Panc1 (cell line): Measurements from ENCODE around the gene ARL15. TPM values are rescaled to one million over a fixed set of nuclear protein-coding genes. Genes with fewer than 3 reads are reported as not detected.

Source experiments
- ATAC-seq: fragments of 200-7000 bp; cut with Tn5 transposase; 2 replicates; pipeline ENCODE4 v1.9.1; 2020; ENCODE audit warnings: mild to moderate bottlenecking, moderate library complexity
- BruUV-seq: library from RNA; stranded (reverse); fragments of 400-500 nt; replicated peaks from 2 replicates; lab custom pipeline; 2021; lab: Mats Ljungman, UMichigan
- CTCF ChIA-PET: fragments of 300-600 bp; sonication (Branson Sonifier 250); formaldehyde crosslinking; loops from one replicate; lab custom pipeline; 2022; ENCODE audit warnings: antibody characterized with exemption; lab: Charles Lee
- POLR2A ChIA-PET: fragments of 300-600 bp; sonication (Branson Sonifier 250); formaldehyde crosslinking; loops from one replicate; lab custom pipeline; 2022; ENCODE audit warnings: antibody characterized with exemption; lab: Charles Lee
- DNase-seq: peaks from one replicate; pipeline ENCODE4 v3.0.0-alpha.2; 2010; ENCODE audit warnings: low read depth, low spot score
- H3K27ac ChIP-seq: 2 replicates; pipeline ENCODE4 v1.5.1; 2011; ENCODE audit warnings: mild to moderate bottlenecking, low read length, inconsistent platforms
- H3K27me3 ChIP-seq: fragments of 200-500 bp; sonication (Bioruptor generic); 2 replicates; pipeline ENCODE4 v1.6.0; 2014; ENCODE audit warnings: low read length, inconsistent platforms; ENCODE audit not compliant: control insufficient read depth, insufficient read depth
- H3K36me3 ChIP-seq: fragments of 200-500 bp; sonication (Bioruptor generic); 2 replicates; pipeline ENCODE4 v1.5.1; 2014; ENCODE audit warnings: inconsistent platforms, mild to moderate bottlenecking, low read length, moderate library complexity; ENCODE audit not compliant: control insufficient read depth, insufficient read depth
- H3K4me1 ChIP-seq: 2 replicates; pipeline ENCODE4 v1.5.1; 2011; ENCODE audit warnings: inconsistent platforms, mild to moderate bottlenecking, low read length, moderate library complexity; ENCODE audit not compliant: control insufficient read depth, insufficient read depth
- H3K4me3 ChIP-seq, 2 experiments: 2 replicates each; pipeline ENCODE4 v1.5.1; 2011 to 2012; ENCODE audit warnings: low read depth in 2 of 2, low read length in 2 of 2, mild to moderate bottlenecking in 2 of 2, inconsistent platforms in 1 of 2, moderate library complexity in 1 of 2
- H3K9me3 ChIP-seq: fragments of 200-500 bp; sonication (Bioruptor generic); 2 replicates; pipeline ENCODE4 v1.5.1; 2014; ENCODE audit warnings: low read depth, mild to moderate bottlenecking, inconsistent platforms, low read length, moderate library complexity; ENCODE audit not compliant: control insufficient read depth, insufficient read depth
- POLR2AphosphoS5 ChIP-seq: IDR thresholded peaks from 2 replicates; pipeline ENCODE4 v1.6.1; 2012; ENCODE audit warnings: mild to moderate bottlenecking, low read depth, low read length, moderate library complexity
- SIN3A ChIP-seq: IDR thresholded peaks from 2 replicates; pipeline ENCODE4 v1.6.1; 2012; ENCODE audit warnings: low read depth, mild to moderate bottlenecking, low read length, moderate library complexity, borderline replicate concordance; ENCODE audit not compliant: insufficient read depth
- TCF7L2 ChIP-seq: IDR thresholded peaks from 2 replicates; pipeline ENCODE4 v1.6.1; 2011; ENCODE audit warnings: mild to moderate bottlenecking, low read depth, low read length, inconsistent platforms
- in situ Hi-C: cut with HindIII; loops from 2 replicates; pipeline ENCODE4 v1.10.0; 2016; ENCODE audit warnings: low sequenced_read_pairs, low pct_unique_long_range_greater_than_20kb
- intact Hi-C: fragments of 100-400 bp; cut with micrococcal nuclease; formaldehyde crosslinking; loops from one replicate; pipeline ENCODE4 v1.10.0; 2022; ENCODE audit not compliant: unreplicated experiment
- total RNA-seq: library from RNA; stranded (reverse); gene quantifications from one replicate; pipeline ENCODE4 v1.2.1, GENCODE V29; 2021; ENCODE audit not compliant: unreplicated experiment
- TF ChIP-seq, protein P1 (sequence below): fragments of 450-650 bp; IDR thresholded peaks from 2 replicates; pipeline ENCODE4 v1.5.1; 2017; ENCODE audit warnings: mild to moderate bottlenecking
- TF ChIP-seq, protein P2 (sequence below), 2 experiments: IDR thresholded peaks; 2 replicates each; pipeline ENCODE4 v1.6.1; 2011 to 2012; ENCODE audit warnings: low read depth in 2 of 2, control low read depth in 1 of 2, low read length in 1 of 2, mild to moderate bottlenecking in 1 of 2, moderate library complexity in 1 of 2; ENCODE audit not compliant: insufficient read depth in 1 of 2

ARL15 gene
- total RNA-seq, 1 experiment from 2014 or later: 16.5 TPM

DNA sequence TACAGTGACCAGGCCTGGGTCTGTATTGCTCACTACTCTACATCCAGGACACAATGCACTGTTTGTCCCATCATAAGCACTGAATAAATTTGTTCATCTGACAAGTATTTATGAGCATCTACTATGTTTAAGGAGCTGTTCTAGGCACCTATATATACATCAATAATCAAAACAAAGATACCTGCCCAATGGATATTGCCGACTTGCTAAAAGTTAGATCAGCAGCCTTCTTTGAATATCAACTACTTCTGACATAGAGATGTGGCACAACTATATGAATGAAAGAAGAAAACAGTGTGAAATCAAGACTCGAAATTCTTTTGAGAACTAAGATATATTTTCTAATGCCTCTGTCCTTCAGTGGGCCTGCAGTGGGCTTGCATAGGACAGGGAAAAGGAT lies 215.7 kb downstream of the ARL15 start:
- ATAC-seq: no peak

DNA sequence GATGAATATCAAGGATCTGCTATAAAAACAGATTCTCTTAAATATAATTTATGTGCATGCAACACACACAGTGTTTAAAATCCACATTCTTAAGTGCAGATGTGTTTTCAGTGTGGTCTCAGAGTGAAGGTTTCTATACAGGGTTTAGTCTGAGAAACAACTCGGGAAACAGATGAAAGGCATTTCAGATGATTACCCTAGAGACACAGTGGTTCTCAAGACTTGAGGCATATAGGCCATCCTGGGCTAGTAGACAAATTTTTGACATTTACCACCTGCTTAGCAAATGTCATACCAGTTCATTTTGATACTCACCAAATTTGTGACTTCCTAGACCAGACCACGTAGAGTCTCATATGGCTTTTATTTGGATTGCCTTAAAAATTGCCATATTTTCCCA lies 216.5 kb downstream of the ARL15 start:
- DNase-seq (no peak), ATAC-seq (no peak)
- no peak for TF ChIP-seq TCF7L2
- TF ChIP-seq, protein P1, sequence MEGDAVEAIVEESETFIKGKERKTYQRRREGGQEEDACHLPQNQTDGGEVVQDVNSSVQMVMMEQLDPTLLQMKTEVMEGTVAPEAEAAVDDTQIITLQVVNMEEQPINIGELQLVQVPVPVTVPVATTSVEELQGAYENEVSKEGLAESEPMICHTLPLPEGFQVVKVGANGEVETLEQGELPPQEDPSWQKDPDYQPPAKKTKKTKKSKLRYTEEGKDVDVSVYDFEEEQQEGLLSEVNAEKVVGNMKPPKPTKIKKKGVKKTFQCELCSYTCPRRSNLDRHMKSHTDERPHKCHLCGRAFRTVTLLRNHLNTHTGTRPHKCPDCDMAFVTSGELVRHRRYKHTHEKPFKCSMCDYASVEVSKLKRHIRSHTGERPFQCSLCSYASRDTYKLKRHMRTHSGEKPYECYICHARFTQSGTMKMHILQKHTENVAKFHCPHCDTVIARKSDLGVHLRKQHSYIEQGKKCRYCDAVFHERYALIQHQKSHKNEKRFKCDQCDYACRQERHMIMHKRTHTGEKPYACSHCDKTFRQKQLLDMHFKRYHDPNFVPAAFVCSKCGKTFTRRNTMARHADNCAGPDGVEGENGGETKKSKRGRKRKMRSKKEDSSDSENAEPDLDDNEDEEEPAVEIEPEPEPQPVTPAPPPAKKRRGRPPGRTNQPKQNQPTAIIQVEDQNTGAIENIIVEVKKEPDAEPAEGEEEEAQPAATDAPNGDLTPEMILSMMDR: no peak
- no peak for TF ChIP-seq SIN3A
- TF ChIP-seq, protein P2, sequence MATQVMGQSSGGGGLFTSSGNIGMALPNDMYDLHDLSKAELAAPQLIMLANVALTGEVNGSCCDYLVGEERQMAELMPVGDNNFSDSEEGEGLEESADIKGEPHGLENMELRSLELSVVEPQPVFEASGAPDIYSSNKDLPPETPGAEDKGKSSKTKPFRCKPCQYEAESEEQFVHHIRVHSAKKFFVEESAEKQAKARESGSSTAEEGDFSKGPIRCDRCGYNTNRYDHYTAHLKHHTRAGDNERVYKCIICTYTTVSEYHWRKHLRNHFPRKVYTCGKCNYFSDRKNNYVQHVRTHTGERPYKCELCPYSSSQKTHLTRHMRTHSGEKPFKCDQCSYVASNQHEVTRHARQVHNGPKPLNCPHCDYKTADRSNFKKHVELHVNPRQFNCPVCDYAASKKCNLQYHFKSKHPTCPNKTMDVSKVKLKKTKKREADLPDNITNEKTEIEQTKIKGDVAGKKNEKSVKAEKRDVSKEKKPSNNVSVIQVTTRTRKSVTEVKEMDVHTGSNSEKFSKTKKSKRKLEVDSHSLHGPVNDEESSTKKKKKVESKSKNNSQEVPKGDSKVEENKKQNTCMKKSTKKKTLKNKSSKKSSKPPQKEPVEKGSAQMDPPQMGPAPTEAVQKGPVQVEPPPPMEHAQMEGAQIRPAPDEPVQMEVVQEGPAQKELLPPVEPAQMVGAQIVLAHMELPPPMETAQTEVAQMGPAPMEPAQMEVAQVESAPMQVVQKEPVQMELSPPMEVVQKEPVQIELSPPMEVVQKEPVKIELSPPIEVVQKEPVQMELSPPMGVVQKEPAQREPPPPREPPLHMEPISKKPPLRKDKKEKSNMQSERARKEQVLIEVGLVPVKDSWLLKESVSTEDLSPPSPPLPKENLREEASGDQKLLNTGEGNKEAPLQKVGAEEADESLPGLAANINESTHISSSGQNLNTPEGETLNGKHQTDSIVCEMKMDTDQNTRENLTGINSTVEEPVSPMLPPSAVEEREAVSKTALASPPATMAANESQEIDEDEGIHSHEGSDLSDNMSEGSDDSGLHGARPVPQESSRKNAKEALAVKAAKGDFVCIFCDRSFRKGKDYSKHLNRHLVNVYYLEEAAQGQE (IDR thresholded peaks at IDR 0.05; ENCODE audit: insufficient read depth in 1 of 2, low read depth in 2 of 2, low read length in 1 of 2): no peak
- no peak for TF ChIP-seq POLR2AphosphoS5
- ChIA-PET CTCF (no interaction called here), POLR2A (no interaction called here)
- intact Hi-C loops (no loop called here), in situ Hi-C loops (no loop called here)
- no peak overlapping the region for H3K27ac ChIP-seq
- H3K4me3 ChIP-seq: no peak overlapping the region
- H3K27me3 ChIP-seq: no peaks in the 10 kb centered on the region
- no peaks in the 10 kb centered on the region for H3K4me1 ChIP-seq
- no peaks in the 10 kb centered on the region for H3K36me3 ChIP-seq
- H3K9me3 ChIP-seq: no peaks in the 10 kb centered on the region
- BruUV-seq: no TSS peak

More for the DNA sequence above, 215.7 kb downstream of the ARL15 start:
- Histone ChIP-seq H3K27me3 (no peaks in the 10 kb centered on the region), H3K27ac (no peak overlapping the region), H3K4me1 (no peaks in the 10 kb centered on the region), H3K9me3 (no peaks in the 10 kb centered on the region), H3K36me3 (no peaks in the 10 kb centered on the region), H3K4me3 (no peak overlapping the region)
- no TSS peak for BruUV-seq
- intact Hi-C loops (no loop called here), in situ Hi-C loops (no loop called here)
- POLR2A ChIA-PET: no interaction called here
- DNase-seq: no peak
- TF ChIP-seq, protein P1: no peak
- TF ChIP-seq SIN3A: no peak
- TF ChIP-seq, protein P2 (IDR thresholded peaks at IDR 0.05; ENCODE audit: insufficient read depth in 1 of 2, low read depth in 2 of 2, low read length in 1 of 2): no peak
- TF ChIP-seq POLR2AphosphoS5: no peak
- TF ChIP-seq TCF7L2: no peak
- CTCF ChIA-PET: no interaction called here
